ENCODE results near the gene TFCP2L1.
"Not testable (repeated sequence)": the region's sequence is repeated elsewhere in the genome, so short reads cannot be mapped to it uniquely, and the experiment has no call there.

TFCP2L1 gene

GRCh38 chr2:121284463-121285449, at the start of gene TFCP2L1:
TFCP2L1 (minus strand) TSS chr2:121285202; CDS start chr2:121285109, 93 bp downstream.
- FAIRE-seq (peak; percentile 16), DNase-seq (ENCODE audit: insufficient read length, low spot score) (peak; percentile 41)

GRCh38 chr2:121333834-121334558, 49.0 kb upstream of the TFCP2L1 start:
- FAIRE-seq (no peak), DNase-seq (ENCODE audit: insufficient read length, low spot score) (no peak)

GRCh38 chr2:121333231-121333630, 48.2 kb upstream of the TFCP2L1 start:
- FAIRE-seq: no peak
- DNase-seq (ENCODE audit: insufficient read length, low spot score): no peak

GRCh38 chr2:121331324-121331723, 46.3 kb upstream of the TFCP2L1 start:
- not testable (repeated sequence) for DNase-seq (ENCODE audit: insufficient read length, low spot score); FAIRE-seq

GRCh38 chr2:121330921-121331320, 45.9 kb upstream of the TFCP2L1 start:
- DNase-seq (ENCODE audit: insufficient read length, low spot score): no peak
- no peak for FAIRE-seq

GRCh38 chr2:121329786-121330185, 44.8 kb upstream of the TFCP2L1 start:
- DNase-seq (ENCODE audit: insufficient read length, low spot score) (no peak), FAIRE-seq (no peak)

GRCh38 chr2:121326628-121327027, 41.6 kb upstream of the TFCP2L1 start:
- FAIRE-seq: no peak

GRCh38 chr2:121324601-121325000, 39.6 kb upstream of the TFCP2L1 start:
- DNase-seq (ENCODE audit: insufficient read length, low spot score) (no peak), FAIRE-seq (no peak)

More at GRCh38 chr2:121326628-121327027, 41.6 kb upstream of the TFCP2L1 start:
- no peak for DNase-seq (ENCODE audit: insufficient read length, low spot score)

- DNase-seq (ENCODE audit: insufficient read length, low spot score) (no peak), FAIRE-seq (no peak)
These were observed 36.5 kb upstream of the TFCP2L1 start for GRCh38 chr2:121321476-121321875.

- no peak for FAIRE-seq
- no peak for DNase-seq (ENCODE audit: insufficient read length, low spot score)
These were observed 34.9 kb upstream of the TFCP2L1 start for GRCh38 chr2:121319941-121320340.

GRCh38 chr2:121316986-121317385, 32.0 kb upstream of the TFCP2L1 start:
- FAIRE-seq (no peak), DNase-seq (ENCODE audit: insufficient read length, low spot score) (no peak)

- FAIRE-seq; DNase-seq (ENCODE audit: insufficient read length, low spot score): not testable (repeated sequence)
These were observed 28.7 kb upstream of the TFCP2L1 start for GRCh38 chr2:121313701-121314100.

GRCh38 chr2:121309801-121310200, 24.8 kb upstream of the TFCP2L1 start:
- no peak for DNase-seq (ENCODE audit: insufficient read length, low spot score)
- no peak for FAIRE-seq

- DNase-seq (ENCODE audit: insufficient read length, low spot score) (no peak), FAIRE-seq (no peak)
These were observed 24.3 kb upstream of the TFCP2L1 start for GRCh38 chr2:121309323-121309722.

GRCh38 chr2:121307048-121307447, 22.0 kb upstream of the TFCP2L1 start:
- DNase-seq (ENCODE audit: insufficient read length, low spot score) (no peak), FAIRE-seq (no peak)

- no peak for FAIRE-seq
- DNase-seq (ENCODE audit: insufficient read length, low spot score): no peak
These were observed 19.9 kb upstream of the TFCP2L1 start for GRCh38 chr2:121304941-121305340.

- FAIRE-seq (no peak), DNase-seq (ENCODE audit: insufficient read length, low spot score) (no peak)
These were observed 18.7 kb upstream of the TFCP2L1 start for GRCh38 chr2:121303531-121304263.

- DNase-seq (ENCODE audit: insufficient read length, low spot score); FAIRE-seq: not testable (repeated sequence)
These were observed 16.2 kb upstream of the TFCP2L1 start for GRCh38 chr2:121301190-121301589.

GRCh38 chr2:121298476-121298875, 13.5 kb upstream of the TFCP2L1 start:
- DNase-seq (ENCODE audit: insufficient read length, low spot score): no peak
- no peak for FAIRE-seq

GRCh38 chr2:121297866-121298265, 12.9 kb upstream of the TFCP2L1 start:
- not testable (repeated sequence) for FAIRE-seq; DNase-seq (ENCODE audit: insufficient read length, low spot score)
